GM21526 (cell line): ENCODE measurements around the gene RBMS2.

ENCODE experiments used
- ATAC-seq: cut with Tn5 transposase; IDR thresholded peaks from one replicate; pipeline ENCODE4 v1.9.1; 2021; ENCODE audit warnings: moderate library complexity; ENCODE audit not compliant: unreplicated experiment, low FRiP score

The RBMS2 gene

GRCh38 chr12:56629459-56630179 lies 108.0 kb downstream of the RBMS2 start:
- ATAC-seq = peak; percentile 0

GRCh38 chr12:56630180-56630632 lies 108.6 kb downstream of the RBMS2 start, which contains the start of gene BAZ2A:
Gene BAZ2A, minus strand, starts transcription at chr12:56630326. Its CDS starts 12,796 bp downstream, at chr12:56617530.
- peak; percentile 46 for ATAC-seq

GRCh38 chr12:56631790-56632700 lies 110.4 kb downstream of the RBMS2 start:
- no peak for ATAC-seq

GRCh38 chr12:56632701-56633467 lies 111.3 kb downstream of the RBMS2 start:
- ATAC-seq = no peak

GRCh38 chr12:56633468-56634241 lies 112.0 kb downstream of the RBMS2 start:
- ATAC-seq = no peak

- no peak for ATAC-seq
Measured at GRCh38 chr12:56634242-56634836, 112.7 kb downstream of the RBMS2 start.

GRCh38 chr12:56634837-56635791 lies 113.5 kb downstream of the RBMS2 start:
- peak; percentile 23 for ATAC-seq

- peak; percentile 35 for ATAC-seq
Measured at GRCh38 chr12:56635806-56636674, 114.4 kb downstream of the RBMS2 start.

GRCh38 chr12:56636675-56637540 lies 115.3 kb downstream of the RBMS2 start:
- peak; percentile 46 for ATAC-seq

- no peak for ATAC-seq
Measured at GRCh38 chr12:56637621-56638020, 116.0 kb downstream of the RBMS2 start.

GRCh38 chr12:56641219-56641618 lies 119.6 kb downstream of the RBMS2 start:
- ATAC-seq = no peak

GRCh38 chr12:56644654-56645053 lies 123.0 kb downstream of the RBMS2 start:
- ATAC-seq = no peak

- ATAC-seq = no peak
Measured at GRCh38 chr12:56645201-56645716, 123.6 kb downstream of the RBMS2 start.
